ENCODE data around the gene ZNF837.

Gene ZNF837

GRCh38 chr19:58380662-58381459, at the start of gene ZNF837:
Gene ZNF837, minus strand, starts transcription at chr19:58381030. Its CDS starts 11,698 bp downstream, at chr19:58369332.
- peak; percentile 100 for DNase-seq (ENCODE audit: low read depth, low spot score)
- ChIA-PET POLR2A (interaction anchor here (1.1 kb wide), 2 partner anchors 18 to 28 kb away, joined by 3 to 7 read pairs; partner anchors contain the start of genes ZNF497 and ZNF584), CTCF (interaction anchor here (1.1 kb wide), 2 partner anchors 16 to 201 kb away, joined by 3 read pairs; no protein-coding TSS in a partner anchor)
- peak within 1 kb of the TSS; percentile 82 for H3K4me3 ChIP-seq (ENCODE audit: low read depth, low read length)
- TF ChIP-seq CTCF (IDR thresholded peaks at IDR 0.05; ENCODE audit: insufficient read depth, low read length, missing control alignments) = no peak

- no peak overlapping the region for H3K4me3 ChIP-seq (ENCODE audit: low read depth, low read length)
- ChIA-PET POLR2A (interaction anchor here (1.0 kb wide), 1 partner anchor 10 kb away, joined by 3 read pairs; the partner anchor contains the start of gene ZNF132), CTCF (interaction anchor here (1.1 kb wide), 1 partner anchor 21 kb away, joined by 3 read pairs; no protein-coding TSS in a partner anchor)
- no peak for DNase-seq (ENCODE audit: low read depth, low spot score)
- TF ChIP-seq CTCF (IDR thresholded peaks at IDR 0.05; ENCODE audit: insufficient read depth, low read length, missing control alignments) = no peak
Measured at GRCh38 chr19:58429745-58430144, 48.9 kb upstream of the ZNF837 start.

GRCh38 chr19:58428617-58429016, 47.8 kb upstream of the ZNF837 start:
- no peak for TF ChIP-seq CTCF (IDR thresholded peaks at IDR 0.05; ENCODE audit: insufficient read depth, low read length, missing control alignments)
- ChIA-PET CTCF (no interaction called here), POLR2A (no interaction called here)
- H3K4me3 ChIP-seq (ENCODE audit: low read depth, low read length) = no peak overlapping the region
- DNase-seq (ENCODE audit: low read depth, low spot score) = no peak

- H3K4me3 ChIP-seq (ENCODE audit: low read depth, low read length) = no peak overlapping the region
- TF ChIP-seq CTCF (IDR thresholded peaks at IDR 0.05; ENCODE audit: insufficient read depth, low read length, missing control alignments) = no peak
- ChIA-PET POLR2A (no interaction called here), CTCF (interaction anchor here (1.2 to 2.1 kb wide), 2 partner anchors 9 to 11 kb away, joined by 3 to 6 read pairs; partner anchors contain the start of gene ZNF584)
- no peak for DNase-seq (ENCODE audit: low read depth, low spot score)
Measured at GRCh38 chr19:58417071-58417470, 36.2 kb upstream of the ZNF837 start.

GRCh38 chr19:58416604-58417003, 35.8 kb upstream of the ZNF837 start:
- no peak for DNase-seq (ENCODE audit: low read depth, low spot score)
- CTCF ChIA-PET = interaction anchor here (1.2 to 2.1 kb wide), 2 partner anchors 8 to 10 kb away, joined by 3 to 6 read pairs; partner anchors contain the start of gene ZNF584
- POLR2A ChIA-PET = no interaction called here
- TF ChIP-seq CTCF (IDR thresholded peaks at IDR 0.05; ENCODE audit: insufficient read depth, low read length, missing control alignments) = no peak
- H3K4me3 ChIP-seq (ENCODE audit: low read depth, low read length) = no peak overlapping the region
